Ishikawa (cell line): ENCODE data around the gene CHRM5.

Experiments used
- CEBPB ChIP-seq: IDR thresholded peaks from 2 replicates; pipeline ENCODE4 v1.6.1; 2012
- CREB1 ChIP-seq: IDR thresholded peaks from 2 replicates; pipeline ENCODE4 v1.6.1; 2012; ENCODE audit warnings: low read depth
- EGR1 ChIP-seq: IDR thresholded peaks from 2 replicates; pipeline ENCODE4 v1.6.1; 2012
- EP300 ChIP-seq: IDR thresholded peaks from 2 replicates; pipeline ENCODE4 v1.6.1; 2012; ENCODE audit warnings: borderline replicate concordance
- FOXM1 ChIP-seq: IDR thresholded peaks from 2 replicates; pipeline ENCODE4 v1.6.1; 2012; ENCODE audit warnings: low read depth, borderline replicate concordance
- MAX ChIP-seq: IDR thresholded peaks from 2 replicates; pipeline ENCODE4 v1.6.1; 2012
- NFIC ChIP-seq: IDR thresholded peaks from 2 replicates; pipeline ENCODE4 v1.6.1; 2012
- RAD21 ChIP-seq: IDR thresholded peaks from 2 replicates; pipeline ENCODE4 v1.6.1; 2012; ENCODE audit warnings: low read depth
- TAF1 ChIP-seq: IDR thresholded peaks from 2 replicates; pipeline ENCODE4 v1.6.1; 2012; ENCODE audit warnings: low read depth, mild to moderate bottlenecking
- TEAD4 ChIP-seq: IDR thresholded peaks from 2 replicates; pipeline ENCODE4 v1.6.1; 2012
- USF1 ChIP-seq: IDR thresholded peaks from 2 replicates; pipeline ENCODE4 v1.6.1; 2012
- ZBTB7A ChIP-seq: IDR thresholded peaks from 2 replicates; pipeline ENCODE4 v1.6.1; 2012; ENCODE audit warnings: low read depth
- TF ChIP-seq, protein P1 (sequence below): IDR thresholded peaks from 2 replicates; pipeline ENCODE4 v1.6.1; 2012; ENCODE audit warnings: low read depth, mild to moderate bottlenecking

DNA sequence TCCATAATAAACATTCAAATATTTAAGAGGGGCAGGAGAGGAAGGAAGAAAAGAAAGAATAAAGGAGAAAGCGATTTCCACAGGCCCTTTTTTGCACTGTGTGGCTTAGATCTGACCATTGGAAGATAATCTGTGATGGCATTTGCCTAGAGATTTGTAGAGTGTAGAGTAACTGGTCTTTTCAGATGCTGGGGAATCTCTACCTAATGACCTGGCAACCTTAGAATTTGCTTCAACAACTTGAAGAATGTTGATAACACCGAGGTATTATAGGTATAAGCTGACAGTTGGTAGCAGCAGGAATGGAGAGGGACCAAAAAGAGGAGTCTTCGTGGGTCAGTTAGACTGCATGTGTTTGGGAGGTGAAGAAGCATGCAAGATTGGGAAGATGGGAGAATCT is 91.6 kb downstream of the CHRM5 start:
- TF ChIP-seq MAX = no peak
- TF ChIP-seq TAF1 = no peak
- TF ChIP-seq EP300 = no peak
- TF ChIP-seq, protein P1, sequence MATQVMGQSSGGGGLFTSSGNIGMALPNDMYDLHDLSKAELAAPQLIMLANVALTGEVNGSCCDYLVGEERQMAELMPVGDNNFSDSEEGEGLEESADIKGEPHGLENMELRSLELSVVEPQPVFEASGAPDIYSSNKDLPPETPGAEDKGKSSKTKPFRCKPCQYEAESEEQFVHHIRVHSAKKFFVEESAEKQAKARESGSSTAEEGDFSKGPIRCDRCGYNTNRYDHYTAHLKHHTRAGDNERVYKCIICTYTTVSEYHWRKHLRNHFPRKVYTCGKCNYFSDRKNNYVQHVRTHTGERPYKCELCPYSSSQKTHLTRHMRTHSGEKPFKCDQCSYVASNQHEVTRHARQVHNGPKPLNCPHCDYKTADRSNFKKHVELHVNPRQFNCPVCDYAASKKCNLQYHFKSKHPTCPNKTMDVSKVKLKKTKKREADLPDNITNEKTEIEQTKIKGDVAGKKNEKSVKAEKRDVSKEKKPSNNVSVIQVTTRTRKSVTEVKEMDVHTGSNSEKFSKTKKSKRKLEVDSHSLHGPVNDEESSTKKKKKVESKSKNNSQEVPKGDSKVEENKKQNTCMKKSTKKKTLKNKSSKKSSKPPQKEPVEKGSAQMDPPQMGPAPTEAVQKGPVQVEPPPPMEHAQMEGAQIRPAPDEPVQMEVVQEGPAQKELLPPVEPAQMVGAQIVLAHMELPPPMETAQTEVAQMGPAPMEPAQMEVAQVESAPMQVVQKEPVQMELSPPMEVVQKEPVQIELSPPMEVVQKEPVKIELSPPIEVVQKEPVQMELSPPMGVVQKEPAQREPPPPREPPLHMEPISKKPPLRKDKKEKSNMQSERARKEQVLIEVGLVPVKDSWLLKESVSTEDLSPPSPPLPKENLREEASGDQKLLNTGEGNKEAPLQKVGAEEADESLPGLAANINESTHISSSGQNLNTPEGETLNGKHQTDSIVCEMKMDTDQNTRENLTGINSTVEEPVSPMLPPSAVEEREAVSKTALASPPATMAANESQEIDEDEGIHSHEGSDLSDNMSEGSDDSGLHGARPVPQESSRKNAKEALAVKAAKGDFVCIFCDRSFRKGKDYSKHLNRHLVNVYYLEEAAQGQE = no peak
- TF ChIP-seq CEBPB = no peak
- TF ChIP-seq TEAD4 = no peak
- no peak for TF ChIP-seq USF1
- TF ChIP-seq RAD21 = no peak
- TF ChIP-seq ZBTB7A = no peak
- no peak for TF ChIP-seq NFIC
- no peak for TF ChIP-seq CREB1
- TF ChIP-seq FOXM1 = no peak
- no peak for TF ChIP-seq EGR1
